Activated CD4-positive, alpha-beta T cell treated with anti-CD3 and anti-CD28 coated beads, Interleukin-2, amount 10 ng/mL, durations not matched to agents 7 days and 5 days (primary cell): ENCODE data around the gene SORCS3. TPM values are rescaled to one million over a fixed set of nuclear protein-coding genes. Genes with fewer than 3 reads are reported as not detected.

ENCODE experiments used
- CTCF ChIA-PET: fragments of 350-600 bp; sonication (Branson Sonifier 250); formaldehyde crosslinking; loops from one replicate; lab custom pipeline; 2021; ENCODE audit warnings: antibody characterized with exemption; lab: Charles Lee
- POLR2A ChIA-PET: fragments of 350-600 bp; sonication (Branson Sonifier 250); formaldehyde crosslinking; loops from one replicate; lab custom pipeline; 2021; ENCODE audit warnings: antibody characterized with exemption; lab: Charles Lee
- DNase-seq: peaks from one replicate; pipeline ENCODE4 v3.0.0-alpha.2; 2020
- H3K27ac Mint-ChIP-seq: one replicate; pipeline ENCODE4 v1.8.0; 2021; ENCODE audit warnings: mild to moderate bottlenecking, moderate library complexity, mixed read lengths
- H3K27me3 Mint-ChIP-seq: one replicate; pipeline ENCODE4 v1.8.0; 2021; ENCODE audit warnings: mixed read lengths
- H3K36me3 Mint-ChIP-seq: one replicate; pipeline ENCODE4 v1.8.0; 2021; ENCODE audit warnings: low read depth, mixed read lengths
- H3K4me1 Mint-ChIP-seq: one replicate; pipeline ENCODE4 v1.8.0; 2021; ENCODE audit warnings: mixed read lengths
- H3K4me3 Mint-ChIP-seq: one replicate; pipeline ENCODE4 v1.8.0; 2021; ENCODE audit warnings: mild to moderate bottlenecking, moderate library complexity, mixed read lengths
- H3K9me3 Mint-ChIP-seq: one replicate; pipeline ENCODE4 v1.8.0; 2021; ENCODE audit warnings: mixed read lengths
- total RNA-seq, 2 experiments: library from RNA; stranded (reverse); gene quantifications; one replicate each; pipeline ENCODE4 v1.2.3, GENCODE V29; 2021

The SORCS3 gene
- total RNA-seq, 2 experiments from 2014 or later: 0.17 TPM; not detected in 1

GRCh38 chr10:105197598-105198364 is 556.7 kb downstream of the SORCS3 start:
- Mint-ChIP-seq H3K27ac (no peak overlapping the region), H3K36me3 (no peaks in the 10 kb centered on the region), H3K9me3 (no peaks in the 10 kb centered on the region), H3K4me1 (no peaks in the 10 kb centered on the region), H3K4me3 (no peak overlapping the region), H3K27me3 (no peaks in the 10 kb centered on the region)
- no peak for DNase-seq
- POLR2A ChIA-PET: no interaction called here
- CTCF ChIA-PET: no interaction called here

GRCh38 chr10:105206616-105207015 is 565.5 kb downstream of the SORCS3 start:
- CTCF ChIA-PET: interaction anchor here (0.6 kb wide), 1 partner anchor 1088 kb away, joined by 4 read pairs; no protein-coding TSS in a partner anchor

GRCh38 chr10:105207476-105207995 is 566.4 kb downstream of the SORCS3 start:
- no peak overlapping the region for H3K27ac Mint-ChIP-seq
- no peaks in the 10 kb centered on the region for H3K27me3 Mint-ChIP-seq
- DNase-seq: no peak
- CTCF ChIA-PET: no interaction called here
- peaks cover 4% of the 10 kb centered on the region for H3K9me3 Mint-ChIP-seq
- no peak overlapping the region for H3K4me3 Mint-ChIP-seq
- H3K36me3 Mint-ChIP-seq: no peaks in the 10 kb centered on the region
- H3K4me1 Mint-ChIP-seq: no peaks in the 10 kb centered on the region
- POLR2A ChIA-PET: no interaction called here

More at GRCh38 chr10:105206616-105207015, 565.5 kb downstream of the SORCS3 start:
- DNase-seq: no peak
- H3K9me3 Mint-ChIP-seq: peaks cover under 1% of the 10 kb centered on the region
- no peaks in the 10 kb centered on the region for H3K4me1 Mint-ChIP-seq
- no peaks in the 10 kb centered on the region for H3K27me3 Mint-ChIP-seq
- H3K4me3 Mint-ChIP-seq: no peak overlapping the region
- no peaks in the 10 kb centered on the region for H3K36me3 Mint-ChIP-seq
- POLR2A ChIA-PET: no interaction called here
- no peak overlapping the region for H3K27ac Mint-ChIP-seq

GRCh38 chr10:105210546-105210945 is 569.5 kb downstream of the SORCS3 start:
- H3K27me3 Mint-ChIP-seq: no peaks in the 10 kb centered on the region
- H3K27ac Mint-ChIP-seq: no peak overlapping the region
- H3K36me3 Mint-ChIP-seq: no peaks in the 10 kb centered on the region
- H3K4me3 Mint-ChIP-seq: no peak overlapping the region
- POLR2A ChIA-PET: no interaction called here
- H3K9me3 Mint-ChIP-seq: peaks cover 4% of the 10 kb centered on the region
- CTCF ChIA-PET: interaction anchor here (0.7 kb wide), 1 partner anchor 9 kb away, joined by 3 read pairs; no protein-coding TSS in a partner anchor
- no peaks in the 10 kb centered on the region for H3K4me1 Mint-ChIP-seq
- DNase-seq: no peak

GRCh38 chr10:105237685-105238084 is 596.6 kb downstream of the SORCS3 start:
- Mint-ChIP-seq H3K4me3 (no peak overlapping the region), H3K27me3 (no peaks in the 10 kb centered on the region), H3K36me3 (no peaks in the 10 kb centered on the region), H3K9me3 (peaks cover 8% of the 10 kb centered on the region), H3K27ac (no peak overlapping the region), H3K4me1 (no peaks in the 10 kb centered on the region)
- DNase-seq: no peak
- POLR2A ChIA-PET: no interaction called here
- CTCF ChIA-PET: no interaction called here

- H3K27me3 Mint-ChIP-seq: no peaks in the 10 kb centered on the region
- POLR2A ChIA-PET: no interaction called here
- H3K4me3 Mint-ChIP-seq: no peak overlapping the region
- H3K4me1 Mint-ChIP-seq: no peaks in the 10 kb centered on the region
- no peaks in the 10 kb centered on the region for H3K36me3 Mint-ChIP-seq
- peaks cover 4% of the 10 kb centered on the region for H3K9me3 Mint-ChIP-seq
- CTCF ChIA-PET: no interaction called here
- no peak for DNase-seq
- no peak overlapping the region for H3K27ac Mint-ChIP-seq
Measured at GRCh38 chr10:105239311-105240219, 598.5 kb downstream of the SORCS3 start.

GRCh38 chr10:105241254-105241653 is 600.2 kb downstream of the SORCS3 start:
- Mint-ChIP-seq H3K27ac (no peak overlapping the region), H3K9me3 (no peaks in the 10 kb centered on the region), H3K4me1 (no peaks in the 10 kb centered on the region), H3K4me3 (no peak overlapping the region), H3K36me3 (no peaks in the 10 kb centered on the region), H3K27me3 (no peaks in the 10 kb centered on the region)
- DNase-seq: no peak
- CTCF ChIA-PET: no interaction called here
- POLR2A ChIA-PET: no interaction called here

GRCh38 chr10:105243381-105243780 is 602.3 kb downstream of the SORCS3 start:
- CTCF ChIA-PET: no interaction called here
- no peaks in the 10 kb centered on the region for H3K36me3 Mint-ChIP-seq

GRCh38 chr10:105243825-105244224 is 602.7 kb downstream of the SORCS3 start:
- Mint-ChIP-seq H3K27me3 (no peaks in the 10 kb centered on the region), H3K9me3 (no peaks in the 10 kb centered on the region), H3K27ac (no peak overlapping the region), H3K4me3 (no peak overlapping the region), H3K36me3 (no peaks in the 10 kb centered on the region), H3K4me1 (no peaks in the 10 kb centered on the region)
- POLR2A ChIA-PET: no interaction called here
- CTCF ChIA-PET: no interaction called here
- no peak for DNase-seq

More at GRCh38 chr10:105243381-105243780, 602.3 kb downstream of the SORCS3 start:
- H3K4me3 Mint-ChIP-seq: no peak overlapping the region
- no peak overlapping the region for H3K27ac Mint-ChIP-seq
- H3K4me1 Mint-ChIP-seq: no peaks in the 10 kb centered on the region
- H3K27me3 Mint-ChIP-seq: no peaks in the 10 kb centered on the region
- no peak for DNase-seq
- no peaks in the 10 kb centered on the region for H3K9me3 Mint-ChIP-seq
- POLR2A ChIA-PET: no interaction called here

- POLR2A ChIA-PET: no interaction called here
- H3K27ac Mint-ChIP-seq: no peak overlapping the region
- no peak overlapping the region for H3K4me3 Mint-ChIP-seq
- H3K9me3 Mint-ChIP-seq: no peaks in the 10 kb centered on the region
- no peaks in the 10 kb centered on the region for H3K27me3 Mint-ChIP-seq
- CTCF ChIA-PET: no interaction called here
- no peaks in the 10 kb centered on the region for H3K4me1 Mint-ChIP-seq
- H3K36me3 Mint-ChIP-seq: no peaks in the 10 kb centered on the region
- no peak for DNase-seq
Measured at GRCh38 chr10:105247831-105248499, 606.9 kb downstream of the SORCS3 start.

GRCh38 chr10:105252911-105253310 is 611.8 kb downstream of the SORCS3 start:
- Mint-ChIP-seq H3K4me1 (no peaks in the 10 kb centered on the region), H3K27me3 (no peaks in the 10 kb centered on the region), H3K36me3 (no peaks in the 10 kb centered on the region), H3K27ac (no peak overlapping the region), H3K4me3 (no peak overlapping the region), H3K9me3 (no peaks in the 10 kb centered on the region)
- CTCF ChIA-PET: no interaction called here
- POLR2A ChIA-PET: no interaction called here
- DNase-seq: no peak

GRCh38 chr10:105253515-105254212 is 612.6 kb downstream of the SORCS3 start:
- Mint-ChIP-seq H3K4me1 (no peaks in the 10 kb centered on the region), H3K36me3 (no peaks in the 10 kb centered on the region), H3K9me3 (no peaks in the 10 kb centered on the region), H3K27ac (no peak overlapping the region), H3K27me3 (no peaks in the 10 kb centered on the region), H3K4me3 (no peak overlapping the region)
- no peak for DNase-seq
- ChIA-PET POLR2A (no interaction called here), CTCF (no interaction called here)
